ENCODE results near the gene ISCU. TPM values are rescaled to one million over a fixed set of nuclear protein-coding genes. Genes with fewer than 3 reads are reported as not detected.

Gene ISCU
- polyA plus RNA-seq, 1 of the 3 experiments (the other 2 are of a cell fraction) = 165 TPM

- ChIA-PET POLR2A (no interaction called here), CTCF (interaction anchor here (1.0 to 3.7 kb wide), 5 partner anchors 10 to 535 kb away, joined by 3 to 46 read pairs (median 3); partner anchors contain the start of gene ALKBH2)
- Histone ChIP-seq H3K9ac (no peak overlapping the region), H4K20me1 (ENCODE audit: insufficient read depth) (no peaks in the 10 kb centered on the region), H3K79me2 (ENCODE audit: insufficient read depth) (no peaks in the 10 kb centered on the region), H3K9me3 (no peaks in the 10 kb centered on the region), H3F3A (replicated peaks; ENCODE audit: insufficient read depth) (no peaks in the 10 kb centered on the region), H2AFZ (ENCODE audit: low read depth) (no peak overlapping the region), H3K9me2 (no peaks in the 10 kb centered on the region), H3K4me2 (no peak overlapping the region), H3K27me3 (ENCODE audit: insufficient read depth) (no peaks in the 10 kb centered on the region), H3K4me1 (ENCODE audit: control insufficient read depth in 1 of 2, insufficient read depth in 2 of 2, low read depth in 1 of 2, low read length in 1 of 2) (no peaks in the 10 kb centered on the region), H3K36me3 (replicated peaks in 1 of 2; ENCODE audit: control insufficient read depth in 1 of 2, insufficient read depth in 2 of 2, low read length in 1 of 2) (no peaks in the 10 kb centered on the region), H3K27ac (ENCODE audit: low read depth in 2 of 2, low read length in 1 of 2) (no peak overlapping the region), H3K4me3 (ENCODE audit: low read depth in 2 of 2, low read length in 1 of 2) (no peak overlapping the region)
- WGBS (ENCODE audit: low lambda C conversion rate) = 70% methylated on average over 6 of the region's 6 CpGs
- DNase-seq = no peak
- no peak for TF ChIP-seq FOSL2 (IDR thresholded peaks at IDR 0.05; ENCODE audit: borderline replicate concordance, low read depth)
- no peak for TF ChIP-seq RXRA (IDR thresholded peaks at IDR 0.05; ENCODE audit: borderline replicate concordance, low read depth)
- no peak for TF ChIP-seq CTCF (IDR thresholded peaks at IDR 0.05)
Measured at GRCh38 chr12:108576660-108577234, 14.4 kb downstream of the ISCU start.

GRCh38 chr12:108577458-108577857 lies 15.1 kb downstream of the ISCU start:
- POLR2A ChIA-PET = no interaction called here
- H4K20me1 ChIP-seq (ENCODE audit: insufficient read depth) = no peaks in the 10 kb centered on the region

More at GRCh38 chr12:108577458-108577857, 15.1 kb downstream of the ISCU start:
- no peak overlapping the region for H3K27ac ChIP-seq (ENCODE audit: low read depth in 2 of 2, low read length in 1 of 2)
- no peaks in the 10 kb centered on the region for H3F3A ChIP-seq (replicated peaks; ENCODE audit: insufficient read depth)
- no peaks in the 10 kb centered on the region for H3K36me3 ChIP-seq (replicated peaks in 1 of 2; ENCODE audit: control insufficient read depth in 1 of 2, insufficient read depth in 2 of 2, low read length in 1 of 2)
- H3K4me2 ChIP-seq = no peak overlapping the region
- H3K4me1 ChIP-seq (ENCODE audit: control insufficient read depth in 1 of 2, insufficient read depth in 2 of 2, low read depth in 1 of 2, low read length in 1 of 2) = no peaks in the 10 kb centered on the region
- no peak overlapping the region for H2AFZ ChIP-seq (ENCODE audit: low read depth)
- DNase-seq = no peak
- H3K9me3 ChIP-seq = no peaks in the 10 kb centered on the region
- CTCF ChIA-PET = interaction anchor here (0.7 to 3.7 kb wide), 4 partner anchors 13 to 535 kb away, joined by 3 to 46 read pairs (median 4); partner anchors contain the start of gene ALKBH2
- H3K27me3 ChIP-seq (ENCODE audit: insufficient read depth) = no peaks in the 10 kb centered on the region
- no peaks in the 10 kb centered on the region for H3K9me2 ChIP-seq
- TF ChIP-seq NRF1 (IDR thresholded peaks at IDR 0.05; ENCODE audit: low read depth, low read length) = no peak
- TF ChIP-seq FOXM1 (IDR thresholded peaks at IDR 0.05; ENCODE audit: low read depth) = no peak
- TF ChIP-seq YY1 (IDR thresholded peaks at IDR 0.05; ENCODE audit: low read depth) = no peak
- TF ChIP-seq JUND (IDR thresholded peaks at IDR 0.05) = no peak
- TF ChIP-seq MEF2A (IDR thresholded peaks at IDR 0.05; ENCODE audit: borderline replicate concordance, low read depth) = no peak
- no peak for TF ChIP-seq ZBTB33 (IDR thresholded peaks at IDR 0.05; ENCODE audit: borderline replicate concordance, low read depth)
- no peak for TF ChIP-seq RAD21 (IDR thresholded peaks at IDR 0.05; ENCODE audit: low read length)
- TF ChIP-seq RCOR1 (IDR thresholded peaks at IDR 0.05; ENCODE audit: low read length) = no peak
- no peak for TF ChIP-seq SMC3 (IDR thresholded peaks at IDR 0.05; ENCODE audit: low read depth, low read length)
- TF ChIP-seq SIN3A (IDR thresholded peaks at IDR 0.05; ENCODE audit: borderline replicate concordance, low read depth, low read length) = no peak
- no peak for TF ChIP-seq RFX5 (IDR thresholded peaks at IDR 0.05; ENCODE audit: low read length)
- TF ChIP-seq GABPA (IDR thresholded peaks at IDR 0.05; ENCODE audit: low read depth) = no peak
- no peak for TF ChIP-seq ELF1 (IDR thresholded peaks at IDR 0.05)
- no peak for TF ChIP-seq USF2 (IDR thresholded peaks at IDR 0.05; ENCODE audit: borderline replicate concordance, low read depth, low read length)
- TF ChIP-seq IRF3 (IDR thresholded peaks at IDR 0.05; ENCODE audit: low read depth, low read length) = no peak
- TF ChIP-seq TEAD4 (IDR thresholded peaks at IDR 0.05; ENCODE audit: borderline replicate concordance, insufficient read depth) = no peak
- TF ChIP-seq RXRA (IDR thresholded peaks at IDR 0.05; ENCODE audit: borderline replicate concordance, low read depth) = no peak
- TF ChIP-seq GATA2 (CRISPR knock-in tag; IDR thresholded peaks at IDR 0.05) = no peak
- H3K9ac ChIP-seq = no peak overlapping the region
- no peak overlapping the region for H3K4me3 ChIP-seq (ENCODE audit: low read depth in 2 of 2, low read length in 1 of 2)
- no peaks in the 10 kb centered on the region for H3K79me2 ChIP-seq (ENCODE audit: insufficient read depth)

Data from SK-N-SH (cell line).